ENCODE results near the gene MCTP1.

MCTP1 gene

DNA sequence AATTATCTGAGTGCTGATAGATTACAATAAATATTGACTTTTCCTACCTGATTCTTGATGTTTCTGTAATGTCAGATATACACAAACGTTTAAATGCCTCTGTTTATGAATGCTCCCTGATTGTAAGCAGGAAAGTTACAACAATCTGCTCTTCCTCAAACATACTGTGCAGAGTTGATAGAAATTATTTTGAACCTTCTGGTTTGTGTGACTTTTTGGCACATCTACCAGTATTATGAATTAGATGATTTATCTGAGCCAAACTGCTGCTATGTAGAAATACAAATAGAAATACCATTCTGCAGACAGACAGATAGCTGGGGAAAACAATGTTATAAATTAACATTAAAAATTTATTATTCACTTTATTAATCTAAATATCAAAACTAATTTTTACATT is 553.4 kb downstream of the MCTP1 start:
- ATAC-seq = no peak
- TF ChIP-seq BACH2 (CRISPR knock-in tag; IDR thresholded peaks at IDR 0.05; ENCODE audit: borderline replicate concordance) = no peak
- no peak for TF ChIP-seq TOX (CRISPR knock-in tag; IDR thresholded peaks at IDR 0.05; ENCODE audit: borderline replicate concordance)
- TF ChIP-seq SNAI2 (CRISPR knock-in tag; IDR thresholded peaks at IDR 0.05) = no peak
- no peak for TF ChIP-seq ESRRG (CRISPR knock-in tag; IDR thresholded peaks at IDR 0.05)
- TF ChIP-seq ARNTL (CRISPR knock-in tag; IDR thresholded peaks at IDR 0.05; ENCODE audit: borderline replicate concordance, low read depth) = no peak
- no peak for TF ChIP-seq CSDC2 (CRISPR knock-in tag; IDR thresholded peaks at IDR 0.05)
- no peak for TF ChIP-seq CREB5 (CRISPR knock-in tag; IDR thresholded peaks at IDR 0.05; ENCODE audit: low read depth)
- no peak for TF ChIP-seq TCF4 (CRISPR knock-in tag; IDR thresholded peaks at IDR 0.05; ENCODE audit: borderline replicate concordance)
- no peak for TF ChIP-seq ZNF70 (CRISPR knock-in tag; IDR thresholded peaks at IDR 0.05)

DNA sequence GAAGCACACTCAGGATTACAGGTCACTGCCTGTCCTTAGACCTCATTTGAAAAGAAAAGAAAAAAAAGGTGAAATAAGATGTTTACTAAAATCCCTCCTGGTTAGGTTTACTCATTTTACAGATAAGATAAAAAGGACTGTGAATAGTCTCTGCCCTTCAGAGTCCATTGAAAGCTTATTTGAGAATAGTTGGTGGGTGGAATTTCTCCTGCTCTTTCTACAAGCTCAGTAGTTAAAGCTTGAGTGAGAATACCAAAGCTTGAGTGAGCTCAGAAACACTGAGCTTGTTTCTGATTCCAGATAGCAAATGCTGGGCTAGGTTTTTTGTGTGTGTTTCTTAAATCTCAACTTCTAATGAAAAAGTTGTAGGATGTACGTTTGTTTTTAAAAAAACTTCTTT is 559.8 kb downstream of the MCTP1 start:
- no peak for TF ChIP-seq OSR1 (CRISPR knock-in tag; IDR thresholded peaks at IDR 0.05)
- no peak for TF ChIP-seq RARB (CRISPR knock-in tag; IDR thresholded peaks at IDR 0.05)
- TF ChIP-seq, protein P1, sequence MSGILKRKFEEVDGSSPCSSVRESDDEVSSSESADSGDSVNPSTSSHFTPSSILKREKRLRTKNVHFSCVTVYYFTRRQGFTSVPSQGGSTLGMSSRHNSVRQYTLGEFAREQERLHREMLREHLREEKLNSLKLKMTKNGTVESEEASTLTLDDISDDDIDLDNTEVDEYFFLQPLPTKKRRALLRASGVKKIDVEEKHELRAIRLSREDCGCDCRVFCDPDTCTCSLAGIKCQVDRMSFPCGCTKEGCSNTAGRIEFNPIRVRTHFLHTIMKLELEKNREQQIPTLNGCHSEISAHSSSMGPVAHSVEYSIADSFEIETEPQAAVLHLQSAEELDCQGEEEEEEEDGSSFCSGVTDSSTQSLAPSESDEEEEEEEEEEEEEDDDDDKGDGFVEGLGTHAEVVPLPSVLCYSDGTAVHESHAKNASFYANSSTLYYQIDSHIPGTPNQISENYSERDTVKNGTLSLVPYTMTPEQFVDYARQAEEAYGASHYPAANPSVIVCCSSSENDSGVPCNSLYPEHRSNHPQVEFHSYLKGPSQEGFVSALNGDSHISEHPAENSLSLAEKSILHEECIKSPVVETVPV (CRISPR knock-in tag; IDR thresholded peaks at IDR 0.05) = no peak
- no peak for TF ChIP-seq ZNF70 (CRISPR knock-in tag; IDR thresholded peaks at IDR 0.05)
- no peak for TF ChIP-seq CREB5 (CRISPR knock-in tag; IDR thresholded peaks at IDR 0.05; ENCODE audit: low read depth)
- TF ChIP-seq SNAI2 (CRISPR knock-in tag; IDR thresholded peaks at IDR 0.05) = no peak
- no peak for ATAC-seq

DNA sequence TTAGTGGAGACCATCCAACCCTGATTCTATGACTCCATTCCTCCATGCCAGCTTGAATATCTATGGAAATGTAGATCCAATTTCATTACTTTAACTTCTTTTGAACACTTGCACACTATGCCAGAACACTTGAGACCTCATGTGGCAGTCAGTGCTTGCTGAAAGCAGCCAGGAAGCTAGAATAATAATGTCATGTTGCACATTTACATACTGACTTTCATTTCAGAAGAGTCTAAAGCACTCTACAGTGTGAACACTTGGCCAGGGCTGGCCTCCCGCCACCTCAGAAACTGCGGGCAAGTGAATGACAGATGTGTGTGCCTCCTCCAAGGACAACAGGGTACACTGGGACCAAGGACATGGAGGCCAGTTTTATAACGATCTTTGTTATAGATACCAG is 569.1 kb downstream of the MCTP1 start:
- no peak for ATAC-seq

More for the DNA sequence above, 569.1 kb downstream of the MCTP1 start:
- TF ChIP-seq SNAI2 (CRISPR knock-in tag; IDR thresholded peaks at IDR 0.05) (no peak), RARB (CRISPR knock-in tag; IDR thresholded peaks at IDR 0.05) (no peak), ZNF8 (CRISPR knock-in tag; IDR thresholded peaks at IDR 0.05) (no peak), TCF4 (CRISPR knock-in tag; IDR thresholded peaks at IDR 0.05; ENCODE audit: borderline replicate concordance) (no peak), BACH2 (CRISPR knock-in tag; IDR thresholded peaks at IDR 0.05; ENCODE audit: borderline replicate concordance) (no peak), CSDC2 (CRISPR knock-in tag; IDR thresholded peaks at IDR 0.05) (no peak), ARNTL (CRISPR knock-in tag; IDR thresholded peaks at IDR 0.05; ENCODE audit: borderline replicate concordance, low read depth) (no peak), TSHZ2 (CRISPR knock-in tag; IDR thresholded peaks at IDR 0.05) (no peak), ISL1 (CRISPR knock-in tag; IDR thresholded peaks at IDR 0.05) (no peak), ZC3H10 (CRISPR knock-in tag; IDR thresholded peaks at IDR 0.05) (no peak)
- TF ChIP-seq, protein P2, sequence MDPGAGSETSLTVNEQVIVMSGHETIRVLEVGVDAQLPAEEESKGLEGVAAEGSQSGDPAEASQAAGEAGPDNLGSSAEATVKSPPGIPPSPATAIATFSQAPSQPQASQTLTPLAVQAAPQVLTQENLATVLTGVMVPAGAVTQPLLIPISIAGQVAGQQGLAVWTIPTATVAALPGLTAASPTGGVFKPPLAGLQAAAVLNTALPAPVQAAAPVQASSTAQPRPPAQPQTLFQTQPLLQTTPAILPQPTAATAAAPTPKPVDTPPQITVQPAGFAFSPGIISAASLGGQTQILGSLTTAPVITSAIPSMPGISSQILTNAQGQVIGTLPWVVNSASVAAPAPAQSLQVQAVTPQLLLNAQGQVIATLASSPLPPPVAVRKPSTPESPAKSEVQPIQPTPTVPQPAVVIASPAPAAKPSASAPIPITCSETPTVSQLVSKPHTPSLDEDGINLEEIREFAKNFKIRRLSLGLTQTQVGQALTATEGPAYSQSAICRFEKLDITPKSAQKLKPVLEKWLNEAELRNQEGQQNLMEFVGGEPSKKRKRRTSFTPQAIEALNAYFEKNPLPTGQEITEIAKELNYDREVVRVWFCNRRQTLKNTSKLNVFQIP (CRISPR knock-in tag; IDR thresholded peaks at IDR 0.05; ENCODE audit: borderline replicate concordance, low read depth) = no peak

Data from SK-N-SH treated with all-trans-retinoic acid at 6 μM for 48 hours (cell line).